GM11168 (cell line): Measurements from ENCODE around the gene ALDH1L2.
"Not testable (repeated sequence)": the region's sequence is repeated elsewhere in the genome, so short reads cannot be mapped to it uniquely, and the experiment has no call there.

Experiments used
- in situ Hi-C: fragments of 300-500 bp; cut with MboI; formaldehyde crosslinking; loops from one replicate; pipeline ENCODE4 v1.12.0; 2022; ENCODE audit warnings: low sequenced_read_pairs; ENCODE audit not compliant: unreplicated experiment

ALDH1L2 gene

DNA sequence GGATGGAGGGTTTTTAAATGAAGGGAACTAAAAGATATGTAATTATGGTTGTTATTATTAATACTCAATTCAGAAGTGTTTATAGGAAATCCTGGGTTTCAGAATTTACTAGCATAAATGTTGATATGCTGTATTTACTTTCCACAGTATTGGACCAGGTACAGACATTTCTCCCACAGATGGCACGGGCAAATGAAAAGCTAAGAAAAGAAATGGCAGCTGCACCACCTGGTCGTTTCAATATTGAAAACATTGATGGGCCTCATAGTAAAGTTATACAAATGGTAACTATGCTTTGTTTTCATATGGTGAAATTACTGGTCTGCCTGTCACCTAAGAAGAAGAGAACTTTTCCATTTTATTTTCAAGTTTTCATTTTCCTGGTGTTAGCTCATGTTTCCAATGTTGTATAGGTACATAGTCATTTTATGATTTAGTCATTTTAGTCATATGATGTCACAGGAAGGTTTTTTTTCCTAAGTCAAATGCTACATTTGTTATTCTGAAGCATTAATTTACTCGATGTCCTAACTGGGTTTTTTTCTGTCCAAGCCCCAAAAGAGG, 92.6 kb downstream of the ALDH1L2 start:
- in situ Hi-C loops: no loop called here

DNA sequence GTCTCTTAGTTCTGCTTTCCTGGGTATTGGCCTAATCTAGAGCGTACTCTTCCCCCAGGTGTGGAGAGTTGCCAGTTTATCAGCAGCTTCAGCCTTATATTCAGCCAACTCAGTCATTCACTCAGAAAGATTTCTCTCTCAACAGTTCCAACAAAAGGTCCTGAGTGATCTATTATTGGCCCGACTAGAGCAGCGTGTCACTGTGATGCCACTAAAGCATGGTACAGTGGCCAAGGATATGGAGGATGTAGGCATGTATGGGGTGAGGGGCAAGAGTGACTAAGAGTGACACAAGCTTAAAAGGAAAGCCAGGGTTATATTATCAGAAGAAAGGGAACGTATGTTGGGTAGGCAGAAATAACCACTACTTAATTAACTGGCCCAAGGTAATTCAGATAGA, 93.3 kb downstream of the ALDH1L2 start:
- in situ Hi-C loops: no loop called here

DNA sequence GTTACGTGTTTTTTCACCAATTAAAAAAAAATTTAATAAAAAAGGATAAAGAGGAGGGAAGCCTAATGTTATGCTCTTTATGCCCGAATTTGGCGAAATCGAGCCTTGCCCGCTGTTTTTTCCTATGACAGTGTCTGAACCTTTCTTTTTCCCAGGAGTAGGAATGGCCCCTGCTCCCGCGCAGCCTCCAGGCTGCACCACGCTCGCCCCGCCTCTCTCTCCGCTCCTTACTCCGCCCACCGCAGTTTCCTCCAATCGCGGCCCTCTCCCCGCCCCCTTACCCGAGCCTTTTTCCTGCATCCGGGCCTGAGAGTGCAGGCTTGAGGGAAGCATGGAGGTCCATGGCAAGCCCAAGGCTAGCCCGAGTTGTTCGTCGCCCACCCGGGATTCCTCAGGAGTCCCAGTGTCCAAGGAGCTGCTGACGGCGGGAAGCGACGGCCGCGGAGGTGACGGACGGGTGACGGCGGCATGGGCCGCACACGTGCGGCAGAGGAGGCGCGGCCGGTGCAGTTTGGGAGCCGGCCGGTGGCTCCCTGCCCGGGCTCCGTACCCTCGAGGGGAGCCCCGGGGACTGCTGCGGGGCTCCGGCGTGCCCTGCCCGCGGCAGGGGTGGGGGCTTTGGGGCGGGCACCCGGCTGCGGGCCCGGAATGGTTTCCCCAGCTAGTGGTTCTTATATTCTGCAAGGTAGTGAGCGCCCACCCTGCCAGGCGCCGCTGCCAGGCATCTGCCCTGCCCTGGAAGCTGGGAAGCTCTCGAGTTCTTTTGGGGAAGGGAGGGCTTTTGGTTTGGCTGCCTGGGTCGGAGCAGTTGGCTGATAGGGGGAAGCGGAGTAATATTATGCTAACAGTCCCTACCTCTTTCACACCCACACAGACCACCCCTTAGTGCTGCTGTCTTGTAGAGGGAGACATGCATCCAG, 98.0 kb downstream of the ALDH1L2 start, which contains the start of gene NOPCHAP1:
TSS of gene NOPCHAP1 (plus strand) at position 295 of the 920 bp plus-strand sequence. CDS start at position 332, 37 bp downstream.
- in situ Hi-C loops: no loop called here

DNA sequence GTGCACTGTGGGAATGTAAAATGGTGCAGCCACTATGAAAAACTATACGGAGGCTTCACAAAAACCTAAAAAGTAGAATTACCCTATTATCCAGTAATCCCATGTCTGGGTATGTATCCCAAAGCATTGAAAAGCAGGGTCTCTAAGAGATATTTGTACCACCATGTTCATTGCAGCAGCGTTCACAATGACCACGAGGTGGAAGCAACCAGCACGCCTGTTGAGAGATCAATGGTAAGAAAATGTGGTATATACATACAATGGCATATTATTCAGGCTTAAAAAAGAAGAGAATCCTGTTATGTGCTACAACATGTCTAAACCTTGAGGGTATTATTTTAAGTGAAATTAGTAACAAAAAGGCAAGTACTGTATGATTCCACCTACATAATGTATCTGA, 99.1 kb downstream of the ALDH1L2 start:
- in situ Hi-C loops: no loop called here

DNA sequence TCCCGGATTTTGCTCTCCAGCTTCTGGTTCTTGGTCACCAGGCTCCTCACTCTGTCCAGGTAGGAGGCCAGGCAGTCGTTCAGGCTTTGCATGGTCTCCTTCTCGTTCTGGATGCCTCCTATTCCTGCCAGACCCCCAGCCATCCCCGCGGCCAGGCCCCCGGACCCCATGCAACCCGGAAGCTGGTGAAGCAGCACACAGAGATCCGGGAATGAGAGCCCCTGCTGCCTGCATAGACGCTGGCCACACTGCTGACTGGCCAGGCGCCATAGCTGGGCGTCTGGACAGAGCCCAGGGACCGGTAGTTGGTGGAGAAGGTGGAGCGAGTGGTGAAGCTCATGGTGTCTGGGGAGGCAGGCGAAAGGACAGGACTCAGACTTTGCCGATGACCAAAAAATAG, 106.6 kb downstream of the ALDH1L2 start:
- in situ Hi-C loops: not testable (repeated sequence)

DNA sequence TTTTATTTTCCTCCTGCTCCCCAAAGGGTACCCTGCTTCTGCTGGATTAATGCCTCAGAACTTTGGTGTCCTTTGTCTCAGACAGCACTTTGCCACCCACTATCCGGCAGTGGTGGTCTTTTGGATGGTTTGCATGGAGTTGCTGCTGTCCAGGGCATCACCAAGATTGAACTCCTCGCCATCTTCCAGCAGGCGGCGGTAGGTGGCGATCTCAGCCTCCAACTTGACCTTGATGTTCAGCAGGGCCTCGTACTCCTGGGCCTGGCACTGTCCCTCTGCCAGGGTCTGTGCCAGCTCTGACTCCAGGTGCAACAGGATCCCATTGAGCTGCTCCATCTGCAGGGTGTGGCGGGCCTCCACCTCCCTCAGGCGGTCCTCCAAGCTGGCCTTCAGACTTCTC, 107.6 kb downstream of the ALDH1L2 start:
- in situ Hi-C loops: no loop called here

DNA sequence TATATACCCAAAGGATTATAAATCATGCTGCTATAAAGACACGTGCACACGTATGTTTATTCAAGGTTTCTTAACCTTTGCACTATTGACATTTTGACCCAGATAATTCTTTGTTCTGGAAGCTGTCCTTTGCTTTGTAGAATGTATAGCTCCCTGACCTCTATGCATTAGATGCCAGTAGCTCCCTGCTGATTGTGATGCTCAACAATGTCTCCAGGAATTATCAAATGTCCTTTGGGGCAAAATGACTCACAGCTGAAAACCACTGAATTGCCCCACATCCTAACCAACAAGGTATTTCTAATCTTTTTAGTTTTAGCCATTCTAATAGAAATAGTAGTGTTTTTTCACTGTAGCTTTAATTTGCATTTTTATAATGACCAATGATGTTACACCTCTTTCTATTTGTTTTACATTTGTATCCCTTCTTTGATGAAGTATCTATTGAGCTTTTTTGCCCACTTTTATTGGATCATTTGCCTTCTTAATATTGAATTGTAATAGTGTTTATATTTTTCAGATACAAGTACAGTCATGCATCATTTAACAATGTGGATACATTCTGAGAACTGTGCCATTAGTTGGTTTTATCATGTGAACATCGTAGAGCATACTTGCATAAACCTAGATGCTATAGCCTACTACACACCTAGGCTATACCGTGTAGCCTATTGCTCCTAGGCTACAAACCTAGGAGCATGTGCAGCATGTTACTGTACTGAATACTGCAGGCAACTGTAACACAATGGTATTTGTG, 108.5 kb downstream of the ALDH1L2 start:
- in situ Hi-C loops: no loop called here

DNA sequence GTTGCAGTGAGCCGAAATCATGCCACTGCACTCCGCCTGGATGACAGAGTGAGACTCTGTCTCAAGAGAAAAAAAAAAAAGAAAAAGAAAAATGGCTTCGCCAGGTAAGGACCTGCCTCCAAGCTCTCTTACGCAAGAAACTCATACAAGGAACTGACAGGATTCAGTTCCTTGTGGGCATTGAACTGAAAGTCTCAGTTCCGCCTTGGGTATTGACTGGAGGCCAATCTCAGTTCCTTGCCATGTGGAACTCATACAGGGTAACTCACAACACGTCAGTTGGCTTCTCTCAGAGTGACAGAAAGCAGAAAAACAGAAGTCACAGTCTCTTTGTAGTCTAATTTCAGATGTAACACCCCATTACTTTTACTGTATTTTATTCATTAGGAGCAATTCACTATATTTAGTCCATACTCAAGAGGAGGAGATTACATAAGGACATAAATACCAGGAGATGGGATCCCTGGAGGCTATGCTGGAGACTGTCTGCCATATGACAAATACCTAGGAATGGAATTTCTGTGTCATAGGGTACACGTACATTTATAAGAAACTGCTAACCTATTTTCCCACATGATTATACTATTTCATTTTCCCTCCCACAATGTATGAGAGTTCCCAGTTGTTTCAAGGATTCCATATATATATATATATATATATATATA, 109.5 kb downstream of the ALDH1L2 start:
- in situ Hi-C loops: no loop called here

DNA sequence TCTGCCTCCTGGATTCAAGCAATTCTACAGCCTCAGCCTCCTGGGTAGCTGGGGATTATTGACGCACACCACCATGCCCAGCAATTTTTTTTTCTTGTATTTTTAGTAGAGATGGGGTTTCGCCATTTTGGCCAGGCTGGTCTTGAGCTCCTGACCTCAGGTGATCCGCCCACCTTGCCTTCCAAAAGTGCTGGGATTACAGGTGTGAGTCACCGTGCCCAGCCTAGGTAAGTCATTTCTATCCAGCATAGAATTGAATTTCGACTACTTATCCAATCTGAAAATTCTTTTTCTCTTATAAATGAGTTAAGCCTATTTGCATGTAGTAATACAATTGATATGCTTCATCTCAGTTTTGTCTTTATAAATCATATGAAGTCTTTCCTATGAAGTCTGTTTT, 111.0 kb downstream of the ALDH1L2 start:
- in situ Hi-C loops: no loop called here

DNA sequence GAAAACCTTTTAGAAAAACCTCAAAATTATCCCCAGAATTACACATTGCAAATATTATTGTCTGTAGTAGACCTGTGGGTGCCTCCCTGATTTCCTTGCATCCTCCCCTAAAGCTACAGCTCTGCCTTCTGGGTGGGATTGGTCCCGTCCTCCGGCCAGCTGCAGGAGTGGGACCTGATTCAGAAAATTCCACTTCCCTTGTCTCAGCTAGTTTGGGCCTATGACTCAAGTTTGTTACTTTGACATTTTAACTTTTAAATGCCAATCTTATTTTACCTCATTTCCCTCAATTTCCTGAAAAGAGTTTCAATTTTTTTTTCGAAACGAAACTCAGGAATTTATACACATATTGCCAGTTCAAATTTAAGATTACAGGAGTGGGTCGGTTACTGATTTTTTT, 113.0 kb downstream of the ALDH1L2 start:
- in situ Hi-C loops: no loop called here
